SJCRH30 (cell line): ENCODE data around the gene TMEM220. TPM values are rescaled to one million over a fixed set of nuclear protein-coding genes. Genes with fewer than 3 reads are reported as not detected.
A peak's percentile ranks its signal among the peaks of the same experiment; 100 is the strongest.
"Not testable (repeated sequence)": the region's sequence is repeated elsewhere in the genome, so short reads cannot be mapped to it uniquely, and the experiment has no call there.

Experiments
- DNase-seq, 2 experiments: peaks; one replicate each; pipeline ENCODE4 v3.0.0-alpha.2; 2015 to 2020
- H3K27ac ChIP-seq: fragments of 250-450 bp; sonication (Bioruptor Pico); 2 replicates; pipeline ENCODE4 v1.5.1; 2020; ENCODE audit warnings: mild to moderate bottlenecking, moderate library complexity
- H3K27me3 ChIP-seq: fragments of 250-450 bp; sonication (Bioruptor Pico); 2 replicates; pipeline ENCODE4 v1.5.1; 2020; ENCODE audit warnings: mild to moderate bottlenecking, moderate library complexity
- H3K36me3 ChIP-seq: fragments of 250-450 bp; sonication (Bioruptor Pico); 2 replicates; pipeline ENCODE4 v1.5.1; 2020; ENCODE audit warnings: mild to moderate bottlenecking, moderate library complexity
- H3K4me1 ChIP-seq: fragments of 250-450 bp; sonication (Bioruptor Pico); 2 replicates; pipeline ENCODE4 v1.5.1; 2020; ENCODE audit warnings: mild to moderate bottlenecking, moderate library complexity
- H3K4me3 ChIP-seq: fragments of 250-450 bp; sonication (Bioruptor Pico); 2 replicates; pipeline ENCODE4 v1.5.1; 2020; ENCODE audit warnings: mild to moderate bottlenecking, moderate library complexity
- H3K9me3 ChIP-seq: fragments of 250-450 bp; sonication (Bioruptor Pico); replicated peaks from 2 replicates; pipeline ENCODE4 v1.5.1; 2020; ENCODE audit warnings: mild to moderate bottlenecking, moderate library complexity
- total RNA-seq: library from RNA; depleted of rRNA; stranded (reverse); fragments of >200 nt; shearing (Covaris generic); gene quantifications from 2 replicates; pipeline ENCODE4 v1.2.3, GENCODE V29; 2014

Gene TMEM220
- total RNA-seq, 1 experiment from 2014 or later: 0.99 TPM

- Histone ChIP-seq H3K36me3 (no peaks in the 10 kb centered on the region), H3K27me3 (no peaks in the 10 kb centered on the region; the same call in 1 of the 2 replicates), H3K27ac (no peak overlapping the region), H3K4me1 (no peaks in the 10 kb centered on the region), H3K9me3 (no peaks in the 10 kb centered on the region), H3K4me3 (no peak overlapping the region)
- DNase-seq: no peak
These were observed 13.6 kb upstream of the TMEM220 start for GRCh38 chr17:10743316-10744009.

GRCh38 chr17:10742431-10742830, 12.6 kb upstream of the TMEM220 start:
- no peaks in the 10 kb centered on the region for H3K9me3 ChIP-seq

GRCh38 chr17:10741416-10742135, 11.8 kb upstream of the TMEM220 start:
- Histone ChIP-seq H3K36me3 (no peaks in the 10 kb centered on the region), H3K9me3 (no peaks in the 10 kb centered on the region), H3K4me3 (no peak overlapping the region), H3K4me1 (no peaks in the 10 kb centered on the region), H3K27me3 (no peaks in the 10 kb centered on the region; the same call in 1 of the 2 replicates), H3K27ac (no peak overlapping the region)
- no peak for DNase-seq

More at GRCh38 chr17:10742431-10742830, 12.6 kb upstream of the TMEM220 start:
- no peak for DNase-seq
- Histone ChIP-seq H3K36me3 (no peaks in the 10 kb centered on the region), H3K4me1 (no peaks in the 10 kb centered on the region), H3K27ac (no peak overlapping the region), H3K4me3 (no peak overlapping the region), H3K27me3 (no peaks in the 10 kb centered on the region; the same call in 1 of the 2 replicates)

- no peak overlapping the region for H3K4me3 ChIP-seq
- no peak overlapping the region for H3K27ac ChIP-seq
- no peaks in the 10 kb centered on the region for H3K36me3 ChIP-seq
- no peaks in the 10 kb centered on the region; the same call in 1 of the 2 replicates for H3K27me3 ChIP-seq
- peak in 1 of 2 experiments; percentile 11 for DNase-seq
- H3K9me3 ChIP-seq: no peaks in the 10 kb centered on the region
- H3K4me1 ChIP-seq: no peaks in the 10 kb centered on the region
These were observed 9.6 kb upstream of the TMEM220 start for GRCh38 chr17:10739386-10739785.

GRCh38 chr17:10738521-10739258, 8.9 kb upstream of the TMEM220 start:
- no peaks in the 10 kb centered on the region for H3K36me3 ChIP-seq
- DNase-seq: no peak
- no peaks in the 10 kb centered on the region; the same call in 1 of the 2 replicates for H3K27me3 ChIP-seq
- no peaks in the 10 kb centered on the region for H3K9me3 ChIP-seq
- no peak overlapping the region for H3K27ac ChIP-seq
- H3K4me3 ChIP-seq: no peak overlapping the region
- no peaks in the 10 kb centered on the region for H3K4me1 ChIP-seq

- H3K36me3 ChIP-seq: no peaks in the 10 kb centered on the region
- H3K4me1 ChIP-seq: no peaks in the 10 kb centered on the region
- H3K9me3 ChIP-seq: no peaks in the 10 kb centered on the region
- no peak overlapping the region for H3K27ac ChIP-seq
- no peak for DNase-seq
- H3K27me3 ChIP-seq: no peaks in the 10 kb centered on the region; the same call in 1 of the 2 replicates
- H3K4me3 ChIP-seq: no peak overlapping the region
These were observed 7.9 kb upstream of the TMEM220 start for GRCh38 chr17:10737736-10738135.

GRCh38 chr17:10737168-10737622, 7.4 kb upstream of the TMEM220 start:
- H3K27ac ChIP-seq: no peak overlapping the region
- DNase-seq: peak; percentile 35 to 60
- H3K36me3 ChIP-seq: no peaks in the 10 kb centered on the region
- no peaks in the 10 kb centered on the region; the same call in 1 of the 2 replicates for H3K27me3 ChIP-seq
- no peaks in the 10 kb centered on the region for H3K9me3 ChIP-seq
- H3K4me3 ChIP-seq: no peak overlapping the region
- H3K4me1 ChIP-seq: no peaks in the 10 kb centered on the region

- DNase-seq: no peak
- no peaks in the 10 kb centered on the region for H3K4me1 ChIP-seq
- H3K27ac ChIP-seq: no peak overlapping the region
- no peaks in the 10 kb centered on the region for H3K36me3 ChIP-seq
- no peak overlapping the region for H3K4me3 ChIP-seq
- H3K9me3 ChIP-seq: no peaks in the 10 kb centered on the region
- no peaks in the 10 kb centered on the region; the same call in 1 of the 2 replicates for H3K27me3 ChIP-seq
These were observed 6.0 kb upstream of the TMEM220 start for GRCh38 chr17:10735821-10736220.

- Histone ChIP-seq H3K27me3 (no peaks in the 10 kb centered on the region; the same call in 1 of the 2 replicates), H3K36me3 (no peaks in the 10 kb centered on the region), H3K27ac (no peak overlapping the region), H3K9me3 (no peaks in the 10 kb centered on the region), H3K4me3 (no peak overlapping the region), H3K4me1 (no peaks in the 10 kb centered on the region)
- DNase-seq: no peak
These were observed 5.4 kb upstream of the TMEM220 start for GRCh38 chr17:10735251-10735650.

- Histone ChIP-seq H3K36me3 (no peaks in the 10 kb centered on the region), H3K9me3 (no peaks in the 10 kb centered on the region), H3K4me1 (no peaks in the 10 kb centered on the region), H3K27me3 (no peaks in the 10 kb centered on the region), H3K4me3 (no peak overlapping the region), H3K27ac (no peak overlapping the region)
- no peak for DNase-seq
These were observed 3.8 kb upstream of the TMEM220 start for GRCh38 chr17:10733666-10734065.

- not testable (repeated sequence) for H3K27me3 ChIP-seq, H3K36me3 ChIP-seq, H3K9me3 ChIP-seq, H3K27ac ChIP-seq, H3K4me3 ChIP-seq, H3K4me1 ChIP-seq, DNase-seq
These were observed 2.3 kb upstream of the TMEM220 start for GRCh38 chr17:10732121-10732520.

- Histone ChIP-seq H3K4me1 (no peaks in the 10 kb centered on the region), H3K9me3 (no peaks in the 10 kb centered on the region), H3K27ac (no peak overlapping the region), H3K36me3 (no peaks in the 10 kb centered on the region), H3K4me3 (no peak overlapping the region), H3K27me3 (no peaks in the 10 kb centered on the region)
- no peak for DNase-seq
These were observed 1.6 kb upstream of the TMEM220 start for GRCh38 chr17:10731408-10731879.

GRCh38 chr17:10730247-10730646, 424 bp upstream of the TMEM220 start:
- not testable (repeated sequence) for H3K36me3 ChIP-seq, H3K9me3 ChIP-seq, H3K27ac ChIP-seq, H3K4me1 ChIP-seq, DNase-seq, H3K27me3 ChIP-seq
- H3K4me3 ChIP-seq: peak overlapping the region; percentile 69

- no peaks in the 10 kb centered on the region for H3K9me3 ChIP-seq
- no peak for DNase-seq
- H3K36me3 ChIP-seq: no peaks in the 10 kb centered on the region
- H3K4me3 ChIP-seq: no peak overlapping the region
- H3K27me3 ChIP-seq: no peaks in the 10 kb centered on the region
- no peak overlapping the region for H3K27ac ChIP-seq
- H3K4me1 ChIP-seq: no peaks in the 10 kb centered on the region
These were observed 1.4 kb downstream of the TMEM220 start for GRCh38 chr17:10728331-10728892.
